ENCODE results near the gene KCTD16. TPM values are rescaled to one million over a fixed set of nuclear protein-coding genes. Genes with fewer than 3 reads are reported as not detected.

The KCTD16 gene
- total RNA-seq, 2 experiments from 2014 or later, result not detected

GRCh38 chr5:144284036-144284435, 113.4 kb downstream of the KCTD16 start:
- POLR2A ChIA-PET, result no interaction called here
- no peak overlapping the region for H3K4me3 Mint-ChIP-seq
- no peak overlapping the region for H3K27ac Mint-ChIP-seq
- H3K9me3 Mint-ChIP-seq, result no peaks in the 10 kb centered on the region
- CTCF ChIA-PET, result no interaction called here
- no peaks in the 10 kb centered on the region for H3K36me3 Mint-ChIP-seq (ENCODE audit: low read depth)
- no peak for DNase-seq
- H3K4me1 Mint-ChIP-seq, result no peaks in the 10 kb centered on the region
- H3K27me3 Mint-ChIP-seq, result no peaks in the 10 kb centered on the region

- POLR2A ChIA-PET, result no interaction called here
- H3K27me3 Mint-ChIP-seq, result no peaks in the 10 kb centered on the region
- H3K27ac Mint-ChIP-seq, result no peak overlapping the region
- no peak for DNase-seq
- H3K4me1 Mint-ChIP-seq, result no peaks in the 10 kb centered on the region
- CTCF ChIA-PET, result no interaction called here
- H3K9me3 Mint-ChIP-seq, result no peaks in the 10 kb centered on the region
- H3K36me3 Mint-ChIP-seq (ENCODE audit: low read depth), result no peaks in the 10 kb centered on the region
- H3K4me3 Mint-ChIP-seq, result no peak overlapping the region
Measured at GRCh38 chr5:144284931-144285502, 114.3 kb downstream of the KCTD16 start.

GRCh38 chr5:144289277-144289676, 118.6 kb downstream of the KCTD16 start:
- DNase-seq, result no peak
- Mint-ChIP-seq H3K9me3 (no peaks in the 10 kb centered on the region), H3K4me1 (no peaks in the 10 kb centered on the region), H3K27ac (no peak overlapping the region), H3K4me3 (no peak overlapping the region), H3K27me3 (peaks cover under 1% of the 10 kb centered on the region), H3K36me3 (ENCODE audit: low read depth) (no peaks in the 10 kb centered on the region)
- CTCF ChIA-PET, result no interaction called here
- POLR2A ChIA-PET, result no interaction called here

- Mint-ChIP-seq H3K36me3 (ENCODE audit: low read depth) (no peaks in the 10 kb centered on the region), H3K9me3 (no peaks in the 10 kb centered on the region), H3K4me3 (no peak overlapping the region), H3K27me3 (peaks cover 3% of the 10 kb centered on the region), H3K4me1 (no peaks in the 10 kb centered on the region), H3K27ac (no peak overlapping the region)
- ChIA-PET POLR2A (no interaction called here), CTCF (no interaction called here)
- DNase-seq, result no peak
Measured at GRCh38 chr5:144292029-144292428, 121.4 kb downstream of the KCTD16 start.

GRCh38 chr5:144295284-144295683, 124.6 kb downstream of the KCTD16 start:
- no peak for DNase-seq
- CTCF ChIA-PET, result no interaction called here
- Mint-ChIP-seq H3K9me3 (no peaks in the 10 kb centered on the region), H3K36me3 (ENCODE audit: low read depth) (no peaks in the 10 kb centered on the region), H3K27me3 (peaks cover 3% of the 10 kb centered on the region), H3K4me1 (no peaks in the 10 kb centered on the region), H3K27ac (no peak overlapping the region), H3K4me3 (no peak overlapping the region)
- POLR2A ChIA-PET, result no interaction called here

- peaks cover 3% of the 10 kb centered on the region for H3K27me3 Mint-ChIP-seq
- CTCF ChIA-PET, result no interaction called here
- no peak overlapping the region for H3K27ac Mint-ChIP-seq
- H3K36me3 Mint-ChIP-seq (ENCODE audit: low read depth), result no peaks in the 10 kb centered on the region
- no peaks in the 10 kb centered on the region for H3K4me1 Mint-ChIP-seq
- H3K4me3 Mint-ChIP-seq, result no peak overlapping the region
- no peaks in the 10 kb centered on the region for H3K9me3 Mint-ChIP-seq
- no peak for DNase-seq
- POLR2A ChIA-PET, result no interaction called here
Measured at GRCh38 chr5:144297081-144297480, 126.4 kb downstream of the KCTD16 start.

- POLR2A ChIA-PET, result no interaction called here
- H3K4me3 Mint-ChIP-seq, result no peak overlapping the region
- peaks cover 3% of the 10 kb centered on the region for H3K27me3 Mint-ChIP-seq
- H3K4me1 Mint-ChIP-seq, result no peaks in the 10 kb centered on the region
- CTCF ChIA-PET, result no interaction called here
- no peaks in the 10 kb centered on the region for H3K36me3 Mint-ChIP-seq (ENCODE audit: low read depth)
- no peak for DNase-seq
- no peaks in the 10 kb centered on the region for H3K9me3 Mint-ChIP-seq
- H3K27ac Mint-ChIP-seq, result no peak overlapping the region
Measured at GRCh38 chr5:144298658-144299057, 128.0 kb downstream of the KCTD16 start.

GRCh38 chr5:144304688-144305087, 134.0 kb downstream of the KCTD16 start:
- H3K4me1 Mint-ChIP-seq, result no peaks in the 10 kb centered on the region
- DNase-seq, result no peak
- POLR2A ChIA-PET, result no interaction called here
- H3K27ac Mint-ChIP-seq, result no peak overlapping the region
- no peaks in the 10 kb centered on the region for H3K27me3 Mint-ChIP-seq
- H3K4me3 Mint-ChIP-seq, result no peak overlapping the region
- CTCF ChIA-PET, result no interaction called here
- H3K9me3 Mint-ChIP-seq, result no peaks in the 10 kb centered on the region
- H3K36me3 Mint-ChIP-seq (ENCODE audit: low read depth), result no peaks in the 10 kb centered on the region

GRCh38 chr5:144307736-144308135, 137.1 kb downstream of the KCTD16 start:
- ChIA-PET POLR2A (no interaction called here), CTCF (no interaction called here)
- Mint-ChIP-seq H3K36me3 (ENCODE audit: low read depth) (no peaks in the 10 kb centered on the region), H3K4me1 (no peaks in the 10 kb centered on the region), H3K27ac (no peak overlapping the region), H3K4me3 (no peak overlapping the region), H3K27me3 (no peaks in the 10 kb centered on the region), H3K9me3 (no peaks in the 10 kb centered on the region)
- DNase-seq, result no peak

- H3K36me3 Mint-ChIP-seq (ENCODE audit: low read depth), result no peaks in the 10 kb centered on the region
- ChIA-PET POLR2A (no interaction called here), CTCF (no interaction called here)
- H3K4me1 Mint-ChIP-seq, result no peaks in the 10 kb centered on the region
- no peaks in the 10 kb centered on the region for H3K9me3 Mint-ChIP-seq
- no peak overlapping the region for H3K4me3 Mint-ChIP-seq
- no peaks in the 10 kb centered on the region for H3K27me3 Mint-ChIP-seq
- H3K27ac Mint-ChIP-seq, result no peak overlapping the region
- DNase-seq, result no peak
Measured at GRCh38 chr5:144308174-144308573, 137.5 kb downstream of the KCTD16 start.

GRCh38 chr5:144308906-144309670, 138.4 kb downstream of the KCTD16 start:
- POLR2A ChIA-PET, result no interaction called here
- no peaks in the 10 kb centered on the region for H3K4me1 Mint-ChIP-seq

GRCh38 chr5:144310621-144311020, 139.9 kb downstream of the KCTD16 start:
- ChIA-PET CTCF (no interaction called here), POLR2A (no interaction called here)
- no peaks in the 10 kb centered on the region for H3K27me3 Mint-ChIP-seq

More at GRCh38 chr5:144308906-144309670, 138.4 kb downstream of the KCTD16 start:
- no peak for DNase-seq
- Mint-ChIP-seq H3K36me3 (ENCODE audit: low read depth) (no peaks in the 10 kb centered on the region), H3K4me3 (no peak overlapping the region), H3K9me3 (no peaks in the 10 kb centered on the region), H3K27ac (no peak overlapping the region), H3K27me3 (no peaks in the 10 kb centered on the region)
- CTCF ChIA-PET, result no interaction called here

GRCh38 chr5:144313147-144313726, 142.6 kb downstream of the KCTD16 start:
- no peaks in the 10 kb centered on the region for H3K27me3 Mint-ChIP-seq
- no peak for DNase-seq
- no peaks in the 10 kb centered on the region for H3K9me3 Mint-ChIP-seq
- ChIA-PET POLR2A (no interaction called here), CTCF (no interaction called here)
- no peaks in the 10 kb centered on the region for H3K4me1 Mint-ChIP-seq
- H3K36me3 Mint-ChIP-seq (ENCODE audit: low read depth), result no peaks in the 10 kb centered on the region
- no peak overlapping the region for H3K27ac Mint-ChIP-seq
- no peak overlapping the region for H3K4me3 Mint-ChIP-seq

More at GRCh38 chr5:144310621-144311020, 139.9 kb downstream of the KCTD16 start:
- H3K4me1 Mint-ChIP-seq, result no peaks in the 10 kb centered on the region
- H3K27ac Mint-ChIP-seq, result no peak overlapping the region
- H3K36me3 Mint-ChIP-seq (ENCODE audit: low read depth), result no peaks in the 10 kb centered on the region
- no peak overlapping the region for H3K4me3 Mint-ChIP-seq
- DNase-seq, result no peak
- no peaks in the 10 kb centered on the region for H3K9me3 Mint-ChIP-seq

- ChIA-PET POLR2A (no interaction called here), CTCF (interaction anchor here (1.2 kb wide), 1 partner anchor 111 kb away, joined by 3 read pairs; no protein-coding TSS in a partner anchor)
- Mint-ChIP-seq H3K27me3 (no peaks in the 10 kb centered on the region), H3K9me3 (no peaks in the 10 kb centered on the region), H3K36me3 (ENCODE audit: low read depth) (no peaks in the 10 kb centered on the region), H3K4me3 (no peak overlapping the region), H3K4me1 (no peaks in the 10 kb centered on the region), H3K27ac (no peak overlapping the region)
- no peak for DNase-seq
Measured at GRCh38 chr5:144315026-144315425, 144.4 kb downstream of the KCTD16 start.
